ENCODE measurements around the gene GP2. TPM values are rescaled to one million over a fixed set of nuclear protein-coding genes. Genes with fewer than 3 reads are reported as not detected.

GP2 gene
- polyA plus RNA-seq, 2 of the 4 experiments (the other 2 are of a cell fraction): not detected

GRCh38 chr16:20280259-20280658 is 47.1 kb downstream of the GP2 start:
- ChIA-PET POLR2A (interaction anchor here (0.6 kb wide), 1 partner anchor 78 kb away, joined by 5 read pairs; no protein-coding TSS in a partner anchor), CTCF (interaction anchor here (1.1 to 1.2 kb wide), 2 partner anchors 13 to 20 kb away, joined by 3 read pairs; no protein-coding TSS in a partner anchor)
- TF ChIP-seq RCOR1 (IDR thresholded peaks at IDR 0.05; ENCODE audit: low read depth, low read length) (no peak), MAFK (IDR thresholded peaks at IDR 0.05; ENCODE audit: partially characterized antibody) (peak; percentile 53), NFE2L2 (conservative IDR thresholded peaks at IDR 0.05; ENCODE audit: low read length) (peak; percentile 74), CBX2 (IDR thresholded peaks at IDR 0.05; ENCODE audit: borderline replicate concordance, low read depth) (no peak), RARB (CRISPR knock-in tag; IDR thresholded peaks at IDR 0.05) (no peak), JUN (IDR thresholded peaks at IDR 0.05) (no peak), HOXA7 (CRISPR knock-in tag; IDR thresholded peaks at IDR 0.05) (no peak)
- no peaks in the 10 kb centered on the region for H3K4me1 ChIP-seq
- H3K27ac ChIP-seq: no peak overlapping the region
- no peak overlapping the region for H3K4me2 ChIP-seq
- WGBS (ENCODE audit: missing lambda C conversion rate): 35% methylated on average over 3 of the region's 3 CpGs
- no peak overlapping the region for H3K4me3 ChIP-seq
- FAIRE-seq (no peak), DNase-seq (ENCODE audit: low read depth in 1 of 2, low spot score in 1 of 2) (no peak), ATAC-seq (no peak)
- peaks cover 6% of the 10 kb centered on the region; the same call in 1 of the 3 replicates for H3K9me3 ChIP-seq

- no peak overlapping the region for H3K4me2 ChIP-seq
- POLR2A ChIA-PET: no interaction called here
- DNase-seq (ENCODE audit: low read depth in 1 of 2, low spot score in 1 of 2): no peak
- FAIRE-seq: no peak
- TF ChIP-seq, protein P1, sequence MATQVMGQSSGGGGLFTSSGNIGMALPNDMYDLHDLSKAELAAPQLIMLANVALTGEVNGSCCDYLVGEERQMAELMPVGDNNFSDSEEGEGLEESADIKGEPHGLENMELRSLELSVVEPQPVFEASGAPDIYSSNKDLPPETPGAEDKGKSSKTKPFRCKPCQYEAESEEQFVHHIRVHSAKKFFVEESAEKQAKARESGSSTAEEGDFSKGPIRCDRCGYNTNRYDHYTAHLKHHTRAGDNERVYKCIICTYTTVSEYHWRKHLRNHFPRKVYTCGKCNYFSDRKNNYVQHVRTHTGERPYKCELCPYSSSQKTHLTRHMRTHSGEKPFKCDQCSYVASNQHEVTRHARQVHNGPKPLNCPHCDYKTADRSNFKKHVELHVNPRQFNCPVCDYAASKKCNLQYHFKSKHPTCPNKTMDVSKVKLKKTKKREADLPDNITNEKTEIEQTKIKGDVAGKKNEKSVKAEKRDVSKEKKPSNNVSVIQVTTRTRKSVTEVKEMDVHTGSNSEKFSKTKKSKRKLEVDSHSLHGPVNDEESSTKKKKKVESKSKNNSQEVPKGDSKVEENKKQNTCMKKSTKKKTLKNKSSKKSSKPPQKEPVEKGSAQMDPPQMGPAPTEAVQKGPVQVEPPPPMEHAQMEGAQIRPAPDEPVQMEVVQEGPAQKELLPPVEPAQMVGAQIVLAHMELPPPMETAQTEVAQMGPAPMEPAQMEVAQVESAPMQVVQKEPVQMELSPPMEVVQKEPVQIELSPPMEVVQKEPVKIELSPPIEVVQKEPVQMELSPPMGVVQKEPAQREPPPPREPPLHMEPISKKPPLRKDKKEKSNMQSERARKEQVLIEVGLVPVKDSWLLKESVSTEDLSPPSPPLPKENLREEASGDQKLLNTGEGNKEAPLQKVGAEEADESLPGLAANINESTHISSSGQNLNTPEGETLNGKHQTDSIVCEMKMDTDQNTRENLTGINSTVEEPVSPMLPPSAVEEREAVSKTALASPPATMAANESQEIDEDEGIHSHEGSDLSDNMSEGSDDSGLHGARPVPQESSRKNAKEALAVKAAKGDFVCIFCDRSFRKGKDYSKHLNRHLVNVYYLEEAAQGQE (IDR thresholded peaks at IDR 0.05): peak; percentile 86
- no peak for TF ChIP-seq KDM1A (IDR thresholded peaks at IDR 0.05; ENCODE audit: low read depth)
- CTCF ChIA-PET: interaction anchor here (0.6 to 3.4 kb wide), 3 partner anchors 10 to 364 kb away, joined by 3 to 8 read pairs (median 4); no protein-coding TSS in a partner anchor
- 0% methylated on average over 2 of the region's 2 CpGs for WGBS (ENCODE audit: missing lambda C conversion rate)
- no peak overlapping the region for H3K4me3 ChIP-seq
- ATAC-seq: no peak
- H3K9me3 ChIP-seq: no peaks in the 10 kb centered on the region
- H3K4me1 ChIP-seq: no peaks in the 10 kb centered on the region
- H3K27ac ChIP-seq: no peak overlapping the region
Observed at GRCh38 chr16:20271893-20272292, 55.4 kb downstream of the GP2 start.

DNA sequence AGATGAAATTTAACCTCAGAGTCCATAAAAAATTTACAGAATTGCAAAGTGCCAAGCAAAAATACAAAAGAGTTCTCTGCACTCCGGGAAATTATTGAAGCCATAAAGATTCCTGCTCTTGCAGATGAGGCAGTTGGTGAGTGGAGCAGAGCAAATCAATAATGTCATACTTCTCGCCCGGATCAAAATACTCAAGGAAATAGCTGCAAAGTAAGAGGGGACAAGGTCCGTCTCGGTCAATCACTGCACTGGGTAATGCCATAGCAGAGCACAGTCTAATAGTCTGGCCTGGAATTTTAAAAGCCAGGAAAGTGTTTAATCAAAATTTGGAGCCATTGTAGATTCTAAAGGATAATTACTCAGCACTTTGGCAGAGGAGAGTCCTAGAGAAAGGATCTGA is 58.9 kb downstream of the GP2 start:
- POLR2A ChIA-PET: no interaction called here
- no peak for TF ChIP-seq RARB (CRISPR knock-in tag; IDR thresholded peaks at IDR 0.05)

DNA sequence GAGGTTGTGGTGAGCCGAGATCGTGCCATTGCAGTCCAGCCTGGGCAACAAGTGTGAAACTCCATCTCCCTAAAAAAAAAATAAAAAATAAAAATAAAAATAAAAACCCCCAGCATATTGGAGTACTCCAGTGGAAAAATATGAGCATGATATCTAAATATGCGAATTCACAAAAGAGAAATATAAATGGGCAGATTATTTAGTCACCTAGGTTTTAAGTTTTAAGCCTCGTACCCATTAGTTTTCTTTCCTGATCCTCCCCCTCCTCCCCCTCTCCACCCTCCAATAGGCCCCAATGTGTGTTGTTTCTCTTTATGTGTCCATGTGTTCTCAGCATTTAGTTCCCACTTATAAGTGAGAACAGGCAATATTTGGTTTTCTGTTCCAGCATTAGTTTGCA is 62.3 kb downstream of the GP2 start:
- WGBS (ENCODE audit: missing lambda C conversion rate): 28% methylated on average over 4 of the region's 4 CpGs
- DNase-seq (ENCODE audit: low read depth in 1 of 2, low spot score in 1 of 2) (no peak), FAIRE-seq (no peak), ATAC-seq (no peak)
- no peaks in the 10 kb centered on the region for H3K4me1 ChIP-seq
- no peak overlapping the region for H3K4me2 ChIP-seq
- H3K9me3 ChIP-seq: no peaks in the 10 kb centered on the region
- TF ChIP-seq JUNB (IDR thresholded peaks at IDR 0.05) (no peak), CEBPB (IDR thresholded peaks at IDR 0.05) (no peak), RCOR1 (IDR thresholded peaks at IDR 0.05; ENCODE audit: low read depth, low read length) (no peak), RAD21 (conservative IDR thresholded peaks at IDR 0.05 in 1 of 2, IDR thresholded peaks at IDR 0.05 in 1 of 2) (no peak), MYC (IDR thresholded peaks at IDR 0.05; ENCODE audit: borderline replicate concordance, low read length) (no peak), NPAS2 (CRISPR knock-in tag; IDR thresholded peaks at IDR 0.05; ENCODE audit: borderline replicate concordance) (no peak), ZNF302 (CRISPR knock-in tag; IDR thresholded peaks at IDR 0.05) (no peak)
- TF ChIP-seq, protein P2, sequence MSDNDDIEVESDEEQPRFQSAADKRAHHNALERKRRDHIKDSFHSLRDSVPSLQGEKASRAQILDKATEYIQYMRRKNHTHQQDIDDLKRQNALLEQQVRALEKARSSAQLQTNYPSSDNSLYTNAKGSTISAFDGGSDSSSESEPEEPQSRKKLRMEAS (IDR thresholded peaks at IDR 0.05): no peak
- ChIA-PET CTCF (interaction anchor here (0.9 to 1.0 kb wide), 2 partner anchors 9 to 35 kb away, joined by 3 read pairs; no protein-coding TSS in a partner anchor), POLR2A (no interaction called here)
- H3K27ac ChIP-seq: no peak overlapping the region
- H3K4me3 ChIP-seq: no peak overlapping the region

More for the DNA sequence above, 58.9 kb downstream of the GP2 start:
- no peak overlapping the region for H3K4me2 ChIP-seq
- 21% methylated on average over 5 of the region's 5 CpGs for WGBS (ENCODE audit: missing lambda C conversion rate)
- CTCF ChIA-PET: interaction anchor here (1.4 to 1.6 kb wide), 2 partner anchors 32 to 115 kb away, joined by 3 to 4 read pairs; no protein-coding TSS in a partner anchor
- no peaks in the 10 kb centered on the region for H3K9me3 ChIP-seq
- no peaks in the 10 kb centered on the region for H3K4me1 ChIP-seq
- DNase-seq (ENCODE audit: low read depth in 1 of 2, low spot score in 1 of 2): no peak
- ATAC-seq: no peak
- no peak overlapping the region for H3K4me3 ChIP-seq
- no peak overlapping the region for H3K27ac ChIP-seq
- FAIRE-seq: no peak

All from A549 (cell line).